H1 (cell line): ENCODE data around the gene ARHGEF3. TPM values are rescaled to one million over a fixed set of nuclear protein-coding genes. Genes with fewer than 3 reads are reported as not detected.
"Not testable (repeated sequence)": the region's sequence is repeated elsewhere in the genome, so short reads cannot be mapped to it uniquely, and the experiment has no call there.

Source experiments
- CTCF ChIA-PET: fragments of 300-600 bp; sonication (Branson Sonifier 250); formaldehyde crosslinking; loops from one replicate; lab custom pipeline; 2021; ENCODE audit not compliant: partially characterized antibody; lab: Charles Lee
- POLR2A ChIA-PET: fragments of 300-600 bp; sonication (Branson Sonifier 250); formaldehyde crosslinking; loops from one replicate; lab custom pipeline; 2021; ENCODE audit warnings: inconsistent platforms; ENCODE audit not compliant: partially characterized antibody; lab: Charles Lee
- DNase-seq, 2 experiments: peaks; one replicate each; pipeline versions ENCODE4 v3.0.0 to v3.0.0-alpha.2; 2010 to 2022; ENCODE audit warnings: low spot score in 2 of 2, low read depth in 1 of 2, mixed read lengths in 1 of 2
- FAIRE-seq: peaks from 2 replicates; lab custom pipeline; 2011; peaks lifted over from hg19 to GRCh38; lab: Jason Lieb, UNC
- H2AFZ ChIP-seq: 2 replicates; pipeline ENCODE4 v1.8.1; 2012; ENCODE audit warnings: low read length, inconsistent platforms
- H2AK5ac ChIP-seq: 2 replicates; pipeline ENCODE4 v1.6.1; 2013; ENCODE audit warnings: low read depth, low read length
- H2BK120ac ChIP-seq: replicated peaks from 2 replicates; pipeline ENCODE3; 2013; ENCODE audit warnings: low read depth, low read length, inconsistent platforms
- H2BK12ac ChIP-seq: 2 replicates; pipeline ENCODE4 v1.6.1; 2013; ENCODE audit warnings: low read depth, low read length
- H2BK15ac ChIP-seq: 2 replicates; pipeline ENCODE4 v1.6.1; 2013; ENCODE audit warnings: low read length
- H2BK20ac ChIP-seq: 2 replicates; pipeline ENCODE4 v1.6.1; 2013; ENCODE audit warnings: low read length
- H2BK5ac ChIP-seq: 2 replicates; pipeline ENCODE4 v1.6.1; 2013; ENCODE audit warnings: low read depth, low read length
- H3K14ac ChIP-seq: 2 replicates; pipeline ENCODE4 v1.6.1; 2013; ENCODE audit warnings: inconsistent platforms; ENCODE audit not compliant: insufficient read length
- H3K18ac ChIP-seq: 2 replicates; pipeline ENCODE4 v1.6.1; 2013; ENCODE audit warnings: low read length; ENCODE audit errors: extremely low read depth
- H3K23ac ChIP-seq: 2 replicates; pipeline ENCODE4 v1.6.1; 2013; ENCODE audit warnings: inconsistent platforms; ENCODE audit not compliant: insufficient read length
- H3K23me2 ChIP-seq: 2 replicates; pipeline ENCODE4 v1.6.1; 2013; ENCODE audit warnings: low read depth, low read length
- H3K27ac ChIP-seq: 2 replicates; pipeline ENCODE4 v1.6.1; 2011; ENCODE audit warnings: low read depth, low read length, inconsistent platforms
- H3K27me3 ChIP-seq, 4 experiments: replicated peaks in 1 of 4; 1 replicate in 1 of 4; 2 replicates in 3 of 4; pipeline versions ENCODE4 v1.6.1 to v1.8.1; 2011 to 2013; ENCODE audit warnings: low read length in 3 of 4, mild to moderate bottlenecking in 3 of 4, inconsistent platforms in 2 of 4, mixed read lengths in 2 of 4, moderate library complexity in 1 of 4; ENCODE audit not compliant: control insufficient read depth in 3 of 4, insufficient read depth in 3 of 4; ENCODE audit errors: extremely low read depth in 1 of 4
- H3K36me3 ChIP-seq, 4 experiments: 2 replicates each; pipeline versions ENCODE4 v1.6.1 to v1.8.1; 2011 to 2013; ENCODE audit warnings: mild to moderate bottlenecking in 4 of 4, low read length in 3 of 4, moderate library complexity in 2 of 4, control low read depth in 1 of 4, inconsistent platforms in 1 of 4; ENCODE audit not compliant: insufficient read depth in 4 of 4, control insufficient read depth in 2 of 4
- H3K4ac ChIP-seq: replicated peaks from 2 replicates; pipeline ENCODE3; 2013; ENCODE audit warnings: low read length, low read depth, mixed read lengths, inconsistent platforms; ENCODE audit not compliant: insufficient read length
- H3K4me1 ChIP-seq, 4 experiments: replicated peaks in 1 of 4; 1 replicate in 1 of 4; 2 replicates in 3 of 4; pipeline versions ENCODE4 v1.6.1 to v1.8.1; 2011 to 2013; ENCODE audit warnings: low read length in 3 of 4, inconsistent platforms in 2 of 4, mixed read lengths in 1 of 4; ENCODE audit not compliant: insufficient read depth in 4 of 4, control insufficient read depth in 3 of 4
- H3K4me2 ChIP-seq, 2 experiments: 2 replicates each; pipeline versions ENCODE4 v1.6.1 to v1.8.1; 2011 to 2013; ENCODE audit warnings: low read depth in 2 of 2, low read length in 2 of 2, control low read depth in 1 of 2, inconsistent platforms in 1 of 2, mild to moderate bottlenecking in 1 of 2; ENCODE audit not compliant: insufficient read depth in 1 of 2
- H3K4me3 ChIP-seq, 4 experiments: fragments of 200-600, 300-600 bp in 1 of 4; sonication (generic), shearing (Covaris generic), sonication (Bioruptor Twin) in 1 of 4; 2 replicates each; pipeline versions ENCODE4 v1.5.1 to v1.8.1; 2011 to 2016; ENCODE audit warnings: low read length in 4 of 4, low read depth in 3 of 4, control low read depth in 2 of 4, inconsistent platforms in 2 of 4, mild to moderate bottlenecking in 2 of 4, mixed read lengths in 1 of 4, moderate library complexity in 1 of 4; ENCODE audit not compliant: insufficient read depth in 2 of 4; ENCODE audit errors: extremely low read depth in 1 of 4
- H3K56ac ChIP-seq: replicated peaks from 2 replicates; pipeline ENCODE3; 2013; ENCODE audit warnings: low read depth, mild to moderate bottlenecking, mixed read lengths, low read length, inconsistent platforms; ENCODE audit not compliant: insufficient read length
- H3K79me1 ChIP-seq: 2 replicates; pipeline ENCODE4 v1.6.1; 2013; ENCODE audit warnings: low read depth, low read length, control low read depth
- H3K79me2 ChIP-seq, 2 experiments: 2 replicates each; pipeline versions ENCODE4 v1.6.1 to v1.8.1; 2012 to 2013; ENCODE audit warnings: low read length in 2 of 2, mild to moderate bottlenecking in 2 of 2, inconsistent platforms in 1 of 2; ENCODE audit not compliant: insufficient read depth in 2 of 2, control insufficient read depth in 1 of 2
- H3K9ac ChIP-seq, 4 experiments: replicated peaks in 1 of 4; 1 replicate in 1 of 4; 2 replicates in 3 of 4; pipeline versions ENCODE4 v1.6.1 to v1.8.1; 2011 to 2013; ENCODE audit warnings: low read depth in 3 of 4, low read length in 3 of 4, control low read depth in 2 of 4, mild to moderate bottlenecking in 2 of 4, moderate library complexity in 2 of 4, inconsistent platforms in 1 of 4; ENCODE audit errors: extremely low read depth in 1 of 4
- H3K9me3 ChIP-seq, 2 experiments: 2 replicates each; pipeline versions ENCODE4 v1.6.1 to v1.8.1; 2012 to 2013; ENCODE audit warnings: mild to moderate bottlenecking in 2 of 2, moderate library complexity in 2 of 2, control low read depth in 1 of 2, inconsistent platforms in 1 of 2, low read depth in 1 of 2, low read length in 1 of 2, mixed read lengths in 1 of 2; ENCODE audit not compliant: insufficient read depth in 2 of 2
- H4K20me1 ChIP-seq, 2 experiments: replicated peaks in 1 of 2; 2 replicates each; pipeline versions ENCODE3 to v1.8.1; 2011 to 2013; ENCODE audit warnings: inconsistent platforms in 2 of 2, low read length in 2 of 2, mild to moderate bottlenecking in 1 of 2; ENCODE audit not compliant: insufficient read depth in 2 of 2, control insufficient read depth in 1 of 2
- H4K5ac ChIP-seq: 2 replicates; pipeline ENCODE4 v1.6.1; 2013; ENCODE audit warnings: low read length, low read depth, mixed read lengths, inconsistent platforms; ENCODE audit not compliant: insufficient read length
- H4K8ac ChIP-seq: 2 replicates; pipeline ENCODE4 v1.8.0; 2013; ENCODE audit warnings: mild to moderate bottlenecking, moderate library complexity, low read length, inconsistent platforms; ENCODE audit not compliant: insufficient read depth; ENCODE audit errors: extremely low read depth
- H4K91ac ChIP-seq: replicated peaks from 2 replicates; pipeline ENCODE3; 2013; ENCODE audit warnings: low read length, mixed read lengths, inconsistent platforms; ENCODE audit not compliant: insufficient read length
- ASH2L ChIP-seq: fragments of 200-600, 300-600 bp; sonication (generic); IDR thresholded peaks from one replicate; pipeline ENCODE4 v1.7.1; 2017; ENCODE audit warnings: low read length
- CTBP2 ChIP-seq: IDR thresholded peaks from 2 replicates; pipeline ENCODE4 v1.7.0; 2011; ENCODE audit warnings: borderline replicate concordance, mild to moderate bottlenecking, moderate library complexity, mixed read lengths, low read length; ENCODE audit not compliant: insufficient read depth, insufficient read length
- JUN ChIP-seq: IDR thresholded peaks from 2 replicates; pipeline ENCODE4 v1.6.1; 2011; ENCODE audit warnings: low read depth, mild to moderate bottlenecking, improper control_type of control experiment, low read length
- NRF1 ChIP-seq: IDR thresholded peaks from 2 replicates; pipeline ENCODE4 v1.6.1; 2011; ENCODE audit warnings: mild to moderate bottlenecking, low read depth, low read length, improper control_type of control experiment
- RNF2 ChIP-seq: fragments of 200-900, 300-1000 bp; sonication (generic); IDR thresholded peaks from 2 replicates; pipeline ENCODE4 v1.7.1; 2016; ENCODE audit warnings: borderline replicate concordance, low read depth, mild to moderate bottlenecking, antibody characterized with exemption, low read length; ENCODE audit not compliant: poor library complexity, severe bottlenecking; ENCODE audit errors: missing control alignments
- SIN3A ChIP-seq, 2 experiments: IDR thresholded peaks in 1 of 2; conservative IDR thresholded peaks in 1 of 2; 2 replicates each; pipeline ENCODE4 v1.6.1; 2011 to 2012; ENCODE audit warnings: low read length in 2 of 2, improper control_type of control experiment in 1 of 2, low read depth in 1 of 2, mild to moderate bottlenecking in 1 of 2
- TBP ChIP-seq: IDR thresholded peaks from 2 replicates; pipeline ENCODE4 v1.6.1; 2011; ENCODE audit warnings: low read depth, low read length, improper control_type of control experiment
- USF2 ChIP-seq: IDR thresholded peaks from 2 replicates; pipeline ENCODE4 v1.6.1; 2011; ENCODE audit warnings: low read length, improper control_type of control experiment
- WGBS, 2 experiments: shearing (Covaris generic) in 1 of 2; methylation state at CpG; one replicate each; pipeline versions ENCODE4 v1.1.6 to v1.1.7; 2013 to 2015; ENCODE audit warnings: low lambda C conversion rate in 2 of 2, mixed read lengths in 2 of 2, inconsistent platforms in 1 of 2, low coverage in 1 of 2, missing lambda C conversion rate in 1 of 2; ENCODE audit not compliant: insufficient replicate concordance in 2 of 2, insufficient coverage in 1 of 2, insufficient read length in 1 of 2; ENCODE audit errors: extremely low coverage in 1 of 2, missing lambda C conversion rate in 1 of 2; 5-methylcytosine and 5-hydroxymethylcytosine counted together
- polyA plus RNA-seq, 7 experiments: library from polyadenylated mRNA; depleted of rRNA in 3 of 7; stranded (reverse) in 5 of 7; unstranded in 2 of 7; fragments of >200 nt in 5 of 7; fragments of 200-250 nt in 2 of 7; gene quantifications; 1 replicate in 5 of 7; 2 replicates in 1 of 7; 4 replicates in 1 of 7; pipeline versions ENCODE4 v1.2.1 to v1.2.3, GENCODE V29; 2011 to 2013; ENCODE audit warnings: missing spikeins in 2 of 7, mixed read lengths in 2 of 7
- total RNA-seq: library from RNA; stranded (reverse); fragmentation: NEBNext Ultra II Directional; extraction: Animal tissue kit (Norgen Biotek cat#: 25700); gene quantifications from 2 replicates; pipeline ENCODE4 v1.2.1, GENCODE V29; 2021

The ARHGEF3 gene
- total and polyA plus RNA-seq, 2 of the 8 experiments (the other 6 are each of a cell fraction or from before 2014, with no cell fraction given): 2.8 to 6.0 TPM

GRCh38 chr3:56693750-56694149 lies 108.0 kb downstream of the ARHGEF3 start (continued):
- TF ChIP-seq CTBP2 (no peak), NRF1 (no peak), JUN (no peak), SIN3A (conservative IDR thresholded peaks at IDR 0.05 in 1 of 2, IDR thresholded peaks at IDR 0.05 in 1 of 2; ENCODE audit: low read depth in 1 of 2, low read length in 2 of 2) (no peak), ASH2L (no peak), USF2 (no peak), TBP (no peak), RNF2 (no peak)

GRCh38 chr3:56692520-56693433 lies 109.0 kb downstream of the ARHGEF3 start:
- POLR2A ChIA-PET: interaction anchor here (1.6 kb wide), 1 partner anchor 10 kb away, joined by 6 read pairs; the partner anchor contains the start of gene TASOR
- H3K56ac ChIP-seq: not testable (repeated sequence)

More at GRCh38 chr3:56692520-56693433, 109.0 kb downstream of the ARHGEF3 start:
- not testable (repeated sequence) for H3K79me1 ChIP-seq, H3K27ac ChIP-seq, H4K20me1 ChIP-seq, H2BK15ac ChIP-seq, H4K5ac ChIP-seq, H2BK12ac ChIP-seq, DNase-seq, H3K36me3 ChIP-seq, H3K79me2 ChIP-seq, H4K91ac ChIP-seq, H3K4me1 ChIP-seq, H3K14ac ChIP-seq, H3K18ac ChIP-seq, H2BK120ac ChIP-seq, H2BK20ac ChIP-seq, H2AK5ac ChIP-seq, H3K23ac ChIP-seq, H3K4ac ChIP-seq, H3K9ac ChIP-seq, H3K23me2 ChIP-seq, H2BK5ac ChIP-seq, H2AFZ ChIP-seq, FAIRE-seq, H3K4me3 ChIP-seq, H3K27me3 ChIP-seq, H3K9me3 ChIP-seq, H3K4me2 ChIP-seq, H4K8ac ChIP-seq
- WGBS, 2 experiments: 89% methylated on average over 15 of the region's 15 CpGs; no CpG with 5 or more reads in 1 of the 2 experiments
- CTCF ChIA-PET: interaction anchor here (0.7 to 1.4 kb wide), 4 partner anchors 9 to 297 kb away, joined by 3 to 4 read pairs (median 4); partner anchors contain the start of gene ARHGEF3
